ENCODE data around the gene CHCHD3. TPM values are rescaled to one million over a fixed set of nuclear protein-coding genes. Genes with fewer than 3 reads are reported as not detected.
"Not testable (repeated sequence)": the region's sequence is repeated elsewhere in the genome, so short reads cannot be mapped to it uniquely, and the experiment has no call there.

The CHCHD3 gene
- polyA plus RNA-seq, 3 donors = 30.5 to 56.7 (median 48.8) TPM

GRCh38 chr7:132893560-132893959 lies 188.3 kb downstream of the CHCHD3 start:
- Histone ChIP-seq H3K27ac (ENCODE audit: low read depth in 1 of 2, low read length in 2 of 2) (no peak overlapping the region), H3K79me2 (ENCODE audit: insufficient read depth, low read length) (no peaks in the 10 kb centered on the region), H3K9me3 (replicated peaks in 1 of 2; ENCODE audit: control insufficient read depth in 1 of 2, insufficient read depth in 1 of 2, low read length in 2 of 2) (peaks cover 9 to 10% of the 10 kb centered on the region in 2 donors), H3K36me3 (replicated peaks in 1 of 2; ENCODE audit: control insufficient read depth in 1 of 2, insufficient read depth in 2 of 2, low read length in 2 of 2) (no peaks in the 10 kb centered on the region), H3K4me3 (replicated peaks in 1 of 3; ENCODE audit: low read depth in 2 of 3, low read length in 3 of 3) (no peak overlapping the region), H4K20me1 (ENCODE audit: insufficient read depth, low read length) (no peaks in the 10 kb centered on the region), H2AFZ (ENCODE audit: insufficient read depth, low read depth, low read length, poor library complexity, severe bottlenecking) (no peak overlapping the region), H3K27me3 (ENCODE audit: control insufficient read depth in 2 of 2, insufficient read depth in 2 of 2, low read length in 2 of 2) (no peaks in the 10 kb centered on the region), H3K9ac (ENCODE audit: insufficient read depth, low read length, poor library complexity, severe bottlenecking) (no peak overlapping the region), H3K4me2 (replicated peaks; ENCODE audit: extremely low read depth, low read length, poor library complexity, severe bottlenecking) (no peak overlapping the region), H3K4me1 (ENCODE audit: control insufficient read depth in 1 of 2, insufficient read depth in 2 of 2, low read length in 2 of 2) (no peaks in the 10 kb centered on the region)
- Mint-ChIP-seq H3K27me3 (ENCODE audit: low read depth in 3 of 3) (no peaks in the 10 kb centered on the region), H3K4me3 (no peak overlapping the region), H3K27ac (no peak overlapping the region), H3K4me1 (no peaks in the 10 kb centered on the region), H3K9me3 (peaks cover 0 to 15% (median 8%) of the 10 kb centered on the region in 7 donors), H3K36me3 (peaks cover 10 to 22% of the 10 kb centered on the region in 2 donors)
- intact Hi-C loops (cut with micrococcal nuclease) = no loop called here
- DNase-seq = no peak
- WGBS (ENCODE audit: insufficient coverage) = no CpG with 5 or more reads among the region's 4 CpGs
- no peak for TF ChIP-seq CTCF (IDR thresholded peaks at IDR 0.05)

- H3K4me1 Mint-ChIP-seq; H3K9ac ChIP-seq (ENCODE audit: insufficient read depth, low read length, poor library complexity, severe bottlenecking); H3K4me2 ChIP-seq (replicated peaks; ENCODE audit: extremely low read depth, low read length, poor library complexity, severe bottlenecking); H3K27ac Mint-ChIP-seq; H3K4me3 ChIP-seq (replicated peaks in 1 of 3; ENCODE audit: low read depth in 2 of 3, low read length in 3 of 3); H3K27me3 ChIP-seq (ENCODE audit: control insufficient read depth in 2 of 2, insufficient read depth in 2 of 2, low read length in 2 of 2); DNase-seq; intact Hi-C loops (cut with micrococcal nuclease); H3K79me2 ChIP-seq (ENCODE audit: insufficient read depth, low read length); H4K20me1 ChIP-seq (ENCODE audit: insufficient read depth, low read length); H3K4me3 Mint-ChIP-seq; H3K36me3 ChIP-seq (replicated peaks in 1 of 2; ENCODE audit: control insufficient read depth in 1 of 2, insufficient read depth in 2 of 2, low read length in 2 of 2); H3K27me3 Mint-ChIP-seq (ENCODE audit: low read depth in 3 of 3); H2AFZ ChIP-seq (ENCODE audit: insufficient read depth, low read depth, low read length, poor library complexity, severe bottlenecking); H3K4me1 ChIP-seq (ENCODE audit: control insufficient read depth in 1 of 2, insufficient read depth in 2 of 2, low read length in 2 of 2); H3K27ac ChIP-seq (ENCODE audit: low read depth in 1 of 2, low read length in 2 of 2): not testable (repeated sequence)
- 100% methylated on average over 4 of the region's 4 CpGs for WGBS (ENCODE audit: insufficient coverage)
- Mint-ChIP-seq H3K36me3 (peaks cover 4 to 19% of the 10 kb centered on the region in 2 donors), H3K9me3 (peaks cover 0 to 12% (median 8%) of the 10 kb centered on the region in 7 donors)
- H3K9me3 ChIP-seq (replicated peaks in 1 of 2; ENCODE audit: control insufficient read depth in 1 of 2, insufficient read depth in 1 of 2, low read length in 2 of 2) = peaks cover 9 to 10% of the 10 kb centered on the region in 2 donors
Measured at GRCh38 chr7:132892744-132893143, 189.1 kb downstream of the CHCHD3 start.
